ENCODE measurements around the gene UBE3C.

Gene UBE3C

GRCh38 chr7:157177983-157178381, 39.3 kb downstream of the UBE3C start:
- no peak overlapping the region for H3K27ac ChIP-seq
- H3K4me1 ChIP-seq (ENCODE audit: low read depth, poor library complexity, severe bottlenecking): no peaks in the 10 kb centered on the region
- H3K4me2 ChIP-seq: no peak overlapping the region
- peaks cover 39% of the 10 kb centered on the region; the same call in 1 of the 2 replicates for H3K36me3 ChIP-seq (ENCODE audit: insufficient read depth)
- 0 out of 2 replicates have a peak, but pooled peaks cover 8% of the 10 kb centered on the region for H4K20me1 ChIP-seq (ENCODE audit: insufficient read depth)
- no peak overlapping the region for H2AFZ ChIP-seq (ENCODE audit: low read depth)
- peaks cover 17% of the 10 kb centered on the region; the same call in 1 of the 2 replicates for H3K79me2 ChIP-seq (ENCODE audit: insufficient read depth, low read depth)
- H3K9ac ChIP-seq: no peak overlapping the region
- no peak for TF ChIP-seq CTCF (conservative IDR thresholded peaks at IDR 0.05; ENCODE audit: low read depth, low read length)
- no peaks in the 10 kb centered on the region for H3K27me3 ChIP-seq (ENCODE audit: insufficient read depth, low read depth)
- no peak overlapping the region for H3K4me3 ChIP-seq (IDR thresholded peaks at IDR 0.05; ENCODE audit: insufficient read depth, low read depth, low read length)

GRCh38 chr7:157183832-157184231, 45.1 kb downstream of the UBE3C start:
- no peaks in the 10 kb centered on the region for H4K20me1 ChIP-seq (ENCODE audit: insufficient read depth)
- no peaks in the 10 kb centered on the region; the same call in 1 of the 2 replicates for H3K79me2 ChIP-seq (ENCODE audit: insufficient read depth, low read depth)
- no peak overlapping the region for H3K4me2 ChIP-seq
- no peak overlapping the region for H3K9ac ChIP-seq
- H3K4me1 ChIP-seq (ENCODE audit: low read depth, poor library complexity, severe bottlenecking): no peaks in the 10 kb centered on the region
- no peak overlapping the region for H2AFZ ChIP-seq (ENCODE audit: low read depth)
- no peak overlapping the region for H3K27ac ChIP-seq
- H3K36me3 ChIP-seq (ENCODE audit: insufficient read depth): peaks cover 39% of the 10 kb centered on the region; the same call in 1 of the 2 replicates
- no peaks in the 10 kb centered on the region for H3K27me3 ChIP-seq (ENCODE audit: insufficient read depth, low read depth)
- TF ChIP-seq CTCF (conservative IDR thresholded peaks at IDR 0.05; ENCODE audit: low read depth, low read length): no peak
- no peak overlapping the region for H3K4me3 ChIP-seq (IDR thresholded peaks at IDR 0.05; ENCODE audit: insufficient read depth, low read depth, low read length)

DNA sequence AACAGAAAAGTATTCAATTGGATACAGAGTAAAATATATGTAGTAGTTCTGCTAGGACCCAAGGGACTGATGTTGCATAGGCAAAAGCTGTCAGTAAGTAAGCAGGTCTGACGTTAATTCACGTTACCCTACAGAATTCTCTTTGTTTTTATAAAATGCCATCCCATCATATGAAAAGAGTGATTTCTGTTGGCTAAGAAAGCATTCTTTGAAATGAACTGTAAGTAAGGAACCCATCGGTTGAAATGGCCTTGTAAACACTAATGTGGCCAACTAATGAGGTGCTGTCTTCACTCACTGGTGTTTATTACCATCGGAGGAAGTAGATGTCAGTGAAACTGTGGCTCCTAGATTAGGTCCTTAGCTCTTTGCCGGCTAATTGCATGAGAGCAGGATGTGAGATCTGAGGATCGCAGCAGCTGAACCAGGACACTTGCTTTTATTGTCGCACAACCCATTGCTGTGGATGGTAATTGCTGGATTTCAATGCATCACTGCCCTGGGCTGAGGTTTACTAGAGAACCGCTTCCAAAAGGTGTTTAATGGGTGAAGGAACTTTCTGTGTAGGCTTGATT, 49.5 kb downstream of the UBE3C start:
- Histone ChIP-seq H3K4me2 (no peak overlapping the region), H3K36me3 (ENCODE audit: insufficient read depth) (peaks cover 18% of the 10 kb centered on the region; the same call in 1 of the 2 replicates), H2AFZ (ENCODE audit: low read depth) (no peak overlapping the region), H3K9ac (no peak overlapping the region), H3K27ac (no peak overlapping the region), H4K20me1 (ENCODE audit: insufficient read depth) (no peaks in the 10 kb centered on the region; the same call in 1 of the 2 replicates), H3K4me3 (IDR thresholded peaks at IDR 0.05; ENCODE audit: insufficient read depth, low read depth, low read length) (no peak overlapping the region), H3K4me1 (ENCODE audit: low read depth, poor library complexity, severe bottlenecking) (no peaks in the 10 kb centered on the region), H3K27me3 (ENCODE audit: insufficient read depth, low read depth) (no peaks in the 10 kb centered on the region), H3K79me2 (ENCODE audit: insufficient read depth, low read depth) (no peaks in the 10 kb centered on the region; the same call in 1 of the 2 replicates)
- TF ChIP-seq CTCF (conservative IDR thresholded peaks at IDR 0.05; ENCODE audit: low read depth, low read length): no peak

DNA sequence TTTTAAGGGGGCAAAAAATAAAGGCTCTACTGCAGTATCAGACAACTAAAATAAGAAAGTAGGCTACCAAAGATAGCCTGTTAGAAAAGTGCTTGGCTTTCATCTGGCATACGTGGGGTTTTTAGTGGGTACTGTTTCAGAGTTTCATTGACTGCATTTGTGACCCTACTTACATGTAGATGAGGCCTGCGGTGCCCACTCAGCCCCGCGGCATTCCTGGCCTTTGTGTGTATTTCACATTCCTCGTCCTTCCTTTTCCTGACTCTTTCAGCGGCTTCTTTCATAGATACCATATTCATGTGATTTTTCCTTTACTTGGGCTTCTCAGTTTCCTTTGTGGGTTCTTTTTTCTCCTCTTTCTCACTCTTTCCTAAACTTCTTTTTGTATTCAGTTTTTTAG, 50.7 kb downstream of the UBE3C start:
- Histone ChIP-seq H3K4me1 (ENCODE audit: low read depth, poor library complexity, severe bottlenecking) (no peaks in the 10 kb centered on the region), H3K27me3 (ENCODE audit: insufficient read depth, low read depth) (no peaks in the 10 kb centered on the region), H2AFZ (ENCODE audit: low read depth) (no peak overlapping the region), H3K27ac (no peak overlapping the region), H3K79me2 (ENCODE audit: insufficient read depth, low read depth) (no peaks in the 10 kb centered on the region; the same call in 1 of the 2 replicates), H3K9ac (no peak overlapping the region), H4K20me1 (ENCODE audit: insufficient read depth) (no peaks in the 10 kb centered on the region; the same call in 1 of the 2 replicates), H3K4me2 (no peak overlapping the region), H3K4me3 (IDR thresholded peaks at IDR 0.05; ENCODE audit: insufficient read depth, low read depth, low read length) (no peak overlapping the region), H3K36me3 (ENCODE audit: insufficient read depth) (peaks cover 13% of the 10 kb centered on the region; the same call in 1 of the 2 replicates)
- no peak for TF ChIP-seq CTCF (conservative IDR thresholded peaks at IDR 0.05; ENCODE audit: low read depth, low read length)
